Esophagus muscularis mucosa (tissue), 4 donors: ENCODE data around the gene TMEM167B. TPM values are rescaled to one million over a fixed set of nuclear protein-coding genes. Genes with fewer than 3 reads are reported as not detected.
"Not testable (repeated sequence)": the region's sequence is repeated elsewhere in the genome, so short reads cannot be mapped to it uniquely, and the experiment has no call there.

Source experiments
- DNase-seq: peaks from one replicate; pipeline ENCODE4 v3.0.0-alpha.2; 2017; ENCODE audit errors: extremely low spot score
- H3K27ac ChIP-seq, 4 donors: fragments of 200-600 bp; sonication (generic); replicated peaks in 1 of 4; 1 replicate in 3 of 4; 2 replicates in 1 of 4; pipeline ENCODE4 v1.5.1; 2016 to 2019; ENCODE audit warnings: mild to moderate bottlenecking in 1 of 4
- H3K27me3 ChIP-seq, 4 donors: fragments of 200-600 bp; sonication (generic); one replicate each; pipeline versions ENCODE4 v1.5.1 to v1.6.0; 2016 to 2019
- H3K36me3 ChIP-seq, 4 donors: fragments of 200-600 bp; sonication (generic); one replicate each; pipeline ENCODE4 v1.5.1; 2016 to 2019
- H3K4me1 ChIP-seq, 4 donors: fragments of 200-600 bp; sonication (generic); one replicate each; pipeline ENCODE4 v1.5.1; 2016 to 2019
- H3K4me3 ChIP-seq, 4 donors: fragments of 200-600 bp; sonication (generic); 1 replicate in 2 of 4; 2 replicates in 2 of 4; pipeline ENCODE4 v1.5.1; 2016 to 2019; ENCODE audit warnings: mild to moderate bottlenecking in 4 of 4, moderate library complexity in 1 of 4
- H3K9me3 ChIP-seq, 4 donors: fragments of 200-600 bp; sonication (generic); 1 replicate in 3 of 4; 2 replicates in 1 of 4; pipeline ENCODE4 v1.5.1; 2016 to 2019
- EP300 ChIP-seq: sonication (generic); formaldehyde crosslinking; IDR thresholded peaks from one replicate; pipeline ENCODE4 v1.6.1; 2017; ENCODE audit warnings: antibody characterized with exemption
- POLR2A ChIP-seq: fragments of 450-650 bp; IDR thresholded peaks from one replicate; pipeline ENCODE4 v1.6.1; 2017; ENCODE audit warnings: antibody characterized with exemption, moderate library complexity, mild to moderate bottlenecking, low read depth
- POLR2AphosphoS5 ChIP-seq, 2 donors: sonication (generic); formaldehyde crosslinking; IDR thresholded peaks; one replicate each; pipeline ENCODE4 v1.6.1; 2017; ENCODE audit warnings: antibody characterized with exemption in 2 of 2
- WGBS: methylation state at CpG from one replicate; pipeline ENCODE4 v1.1.5; 2018; 5-methylcytosine and 5-hydroxymethylcytosine counted together
- intact Hi-C: fragments of 100-400 bp; cut with DNase I; formaldehyde crosslinking; loops from one replicate; pipeline ENCODE4 v1.15.1; 2023
- small RNA-seq, 3 donors: library from RNA; depleted of rRNA; stranded (forward); fragments of <200 nt; gene quantifications; one replicate each; pipeline ENCODE3, GENCODE V24; 2016
- total RNA-seq, 4 donors: library from RNA; depleted of rRNA; stranded (reverse); fragments of >200 nt; gene quantifications; one replicate each; pipeline versions ENCODE4 v1.1.0 to v1.2.1, GENCODE V29; 2016
- TF ChIP-seq, protein P1 (sequence below), 3 experiments: fragments of 200-600 bp in 2 of 3; fragments of 450-650 bp in 1 of 3; sonication (generic) in 2 of 3; IDR thresholded peaks; one replicate each; pipeline ENCODE4 v1.5.1; 2017 to 2019; ENCODE audit warnings: antibody characterized with exemption in 3 of 3, mild to moderate bottlenecking in 2 of 3, moderate library complexity in 1 of 3

The TMEM167B gene
- total RNA-seq, 4 donors from 2014 or later: 24.9 to 35.3 (median 27.5) TPM

DNA sequence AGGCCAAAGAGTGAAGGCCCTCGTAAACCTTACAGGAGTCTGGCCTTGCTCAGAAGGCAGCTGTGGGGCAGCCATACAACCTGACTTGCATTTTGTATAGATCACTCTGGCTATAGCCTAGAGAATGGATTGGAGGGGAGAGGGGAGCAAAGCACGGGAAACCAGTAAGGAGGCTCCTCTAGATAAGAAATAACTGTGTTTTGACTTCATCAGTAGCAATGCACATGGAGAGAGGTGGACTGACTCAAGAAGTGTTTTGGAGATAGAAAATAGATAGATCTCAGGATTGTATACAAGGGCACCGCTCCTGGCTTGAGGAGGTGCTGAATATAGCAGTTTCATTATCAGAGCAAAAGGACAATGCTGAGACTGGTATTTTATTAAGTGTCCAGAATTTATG, 49.8 kb downstream of the TMEM167B start:
- H3K4me3 ChIP-seq: no peak overlapping the region
- TF ChIP-seq POLR2A: no peak
- TF ChIP-seq POLR2AphosphoS5 (IDR thresholded peaks at IDR 0.05): no peak
- TF ChIP-seq EP300: no peak
- TF ChIP-seq, protein P1, sequence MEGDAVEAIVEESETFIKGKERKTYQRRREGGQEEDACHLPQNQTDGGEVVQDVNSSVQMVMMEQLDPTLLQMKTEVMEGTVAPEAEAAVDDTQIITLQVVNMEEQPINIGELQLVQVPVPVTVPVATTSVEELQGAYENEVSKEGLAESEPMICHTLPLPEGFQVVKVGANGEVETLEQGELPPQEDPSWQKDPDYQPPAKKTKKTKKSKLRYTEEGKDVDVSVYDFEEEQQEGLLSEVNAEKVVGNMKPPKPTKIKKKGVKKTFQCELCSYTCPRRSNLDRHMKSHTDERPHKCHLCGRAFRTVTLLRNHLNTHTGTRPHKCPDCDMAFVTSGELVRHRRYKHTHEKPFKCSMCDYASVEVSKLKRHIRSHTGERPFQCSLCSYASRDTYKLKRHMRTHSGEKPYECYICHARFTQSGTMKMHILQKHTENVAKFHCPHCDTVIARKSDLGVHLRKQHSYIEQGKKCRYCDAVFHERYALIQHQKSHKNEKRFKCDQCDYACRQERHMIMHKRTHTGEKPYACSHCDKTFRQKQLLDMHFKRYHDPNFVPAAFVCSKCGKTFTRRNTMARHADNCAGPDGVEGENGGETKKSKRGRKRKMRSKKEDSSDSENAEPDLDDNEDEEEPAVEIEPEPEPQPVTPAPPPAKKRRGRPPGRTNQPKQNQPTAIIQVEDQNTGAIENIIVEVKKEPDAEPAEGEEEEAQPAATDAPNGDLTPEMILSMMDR (IDR thresholded peaks at IDR 0.05): no peak
- no peaks in the 10 kb centered on the region for H3K27me3 ChIP-seq
- no peak for DNase-seq
- no peaks in the 10 kb centered on the region for H3K4me1 ChIP-seq
- no peak overlapping the region for H3K27ac ChIP-seq
- no peaks in the 10 kb centered on the region for H3K9me3 ChIP-seq
- H3K36me3 ChIP-seq: no peaks in the 10 kb centered on the region
- WGBS: 91% methylated on average over 3 of the region's 3 CpGs
- intact Hi-C loops: no loop called here

DNA sequence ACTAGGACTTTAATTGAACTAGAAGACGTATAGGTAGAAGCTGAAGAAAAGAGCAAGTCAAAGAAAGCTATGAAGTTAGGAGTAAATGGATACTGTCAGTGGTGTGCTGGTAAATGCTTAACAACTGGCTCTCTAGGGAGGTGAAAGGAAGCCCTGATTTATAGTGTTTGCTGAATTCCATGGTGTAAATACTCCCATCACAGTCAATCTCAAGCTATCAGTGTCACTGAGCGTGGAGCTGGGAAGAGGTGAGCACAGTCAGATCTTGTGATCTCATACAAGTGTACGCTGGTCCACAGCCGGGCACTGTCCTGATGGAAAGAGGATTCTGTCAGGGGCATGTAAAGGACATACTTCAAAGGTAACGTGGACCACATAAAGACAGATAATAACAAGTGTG, 51.7 kb downstream of the TMEM167B start:
- no peak for DNase-seq
- Histone ChIP-seq H3K4me3 (no peak overlapping the region), H3K27me3 (no peaks in the 10 kb centered on the region), H3K4me1 (no peaks in the 10 kb centered on the region), H3K27ac (no peak overlapping the region), H3K36me3 (no peaks in the 10 kb centered on the region), H3K9me3 (no peaks in the 10 kb centered on the region)
- intact Hi-C loops: no loop called here
- TF ChIP-seq POLR2AphosphoS5 (IDR thresholded peaks at IDR 0.05) (no peak), POLR2A (no peak), EP300 (no peak)
- TF ChIP-seq, protein P1 (IDR thresholded peaks at IDR 0.05): no peak
- 93% methylated on average over 5 of the region's 5 CpGs for WGBS

DNA sequence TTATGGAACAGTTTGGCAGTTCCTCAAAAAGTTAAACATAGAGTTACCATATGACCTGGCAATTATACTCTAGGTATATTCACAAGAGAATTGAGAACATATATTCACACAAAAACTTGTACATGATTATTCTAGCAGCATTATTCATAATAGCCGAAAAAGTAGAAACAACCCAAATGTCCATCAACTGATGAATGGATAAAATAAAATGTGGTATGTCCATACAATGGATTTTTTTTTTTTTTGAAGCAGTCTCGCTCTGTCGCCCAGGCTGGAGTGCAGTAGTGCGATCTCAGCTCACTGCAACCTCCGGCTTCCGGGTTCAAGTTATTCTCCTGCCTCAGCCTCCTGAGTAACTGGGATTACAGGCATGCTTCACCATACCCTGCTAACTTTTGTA, 52.2 kb downstream of the TMEM167B start:
- WGBS: 97% methylated on average over 6 of the region's 6 CpGs
- H3K4me1 ChIP-seq, H3K27me3 ChIP-seq, H3K4me3 ChIP-seq, H3K9me3 ChIP-seq, H3K27ac ChIP-seq, DNase-seq, H3K36me3 ChIP-seq, intact Hi-C loops: not testable (repeated sequence)

Small RNA genes within 50 kb of the gene (small RNA-seq; reads per million reads assigned to genes)
- gene AL356488.2: 0 reads per million in 3 donors

Other genes starting within 250 kb of the TMEM167B start
- gene AKNAD1, start 233.7 kb upstream of the TMEM167B start, total RNA-seq: 1 to 10 TPM in 3 of 4 donors, under 1 TPM in 1; 0.13 to 7.5 (median 1.5) TPM
- 100 to 1,000 TPM in 2 of 4 donors, 10 to 100 TPM in 2; 59.8 to 105 (median 90.9) TPM for gene GPSM2, start 213.8 kb upstream of the TMEM167B start, total RNA-seq
- gene CLCC1, start 127.3 kb upstream of the TMEM167B start, total RNA-seq: 10 to 100 TPM; 16.6 to 32.4 (median 25.9) TPM
- 10 to 100 TPM; 16.1 to 27.3 (median 18.1) TPM for gene WDR47, start 48.7 kb upstream of the TMEM167B start, total RNA-seq
- 10 to 100 TPM; 41.6 to 71.0 (median 51.8) TPM for gene TAF13, start 14.8 kb upstream of the TMEM167B start, total RNA-seq
- gene ELAPOR1, start 23.4 kb downstream of the TMEM167B start, total RNA-seq: under 1 TPM in 3 of 4 donors, not detected in 1; 0.34 to 0.83 (median 0.52) TPM
- gene SARS1, start 123.2 kb downstream of the TMEM167B start, total RNA-seq: 100 to 1,000 TPM; 125 to 180 (median 144) TPM
- 10 to 100 TPM in 2 of 4 donors, 1 to 10 TPM in 2; 7.8 to 20.4 (median 10.5) TPM for gene CELSR2, start 158.8 kb downstream of the TMEM167B start, total RNA-seq
- gene PSRC1, start 192.4 kb downstream of the TMEM167B start, total RNA-seq: 10 to 100 TPM in 1 of 4 donors, 1 to 10 TPM in 3; 5.3 to 12.5 (median 6.4) TPM
- gene MYBPHL, start 216.2 kb downstream of the TMEM167B start, total RNA-seq: not detected